GM18520 (cell line): Measurements from ENCODE around the gene COX7A2L.
"Not testable (repeated sequence)": the region's sequence is repeated elsewhere in the genome, so short reads cannot be mapped to it uniquely, and the experiment has no call there.

Experiments
- ATAC-seq: cut with Tn5 transposase; IDR thresholded peaks from one replicate; pipeline ENCODE4 v1.9.1; 2021; ENCODE audit not compliant: unreplicated experiment

Gene COX7A2L

GRCh38 chr2:42368817-42369531, 8.0 kb upstream of the COX7A2L start:
- no peak for ATAC-seq

- ATAC-seq: no peak
Measured at GRCh38 chr2:42367835-42368234, 6.8 kb upstream of the COX7A2L start.

- no peak for ATAC-seq
Measured at GRCh38 chr2:42366411-42366810, 5.4 kb upstream of the COX7A2L start.

GRCh38 chr2:42364658-42365057, 3.6 kb upstream of the COX7A2L start:
- ATAC-seq: no peak

- ATAC-seq: no peak
Measured at GRCh38 chr2:42363413-42363812, 2.4 kb upstream of the COX7A2L start.

- ATAC-seq: no peak
Measured at GRCh38 chr2:42361728-42362283, 789 bp upstream of the COX7A2L start.

- no peak for ATAC-seq
Measured at GRCh38 chr2:42360493-42360889, 526 bp downstream of the COX7A2L start.

GRCh38 chr2:42359965-42360483, 993 bp downstream of the COX7A2L start:
- no peak for ATAC-seq

- ATAC-seq: no peak
Measured at GRCh38 chr2:42359304-42359964, 1.6 kb downstream of the COX7A2L start.

- ATAC-seq: no peak
Measured at GRCh38 chr2:42353792-42354429, 7.1 kb downstream of the COX7A2L start.

GRCh38 chr2:42351864-42352263, 9.2 kb downstream of the COX7A2L start:
- ATAC-seq: no peak

GRCh38 chr2:42350434-42351063, 10.5 kb downstream of the COX7A2L start:
- no peak for ATAC-seq

GRCh38 chr2:42348113-42348805, 12.8 kb downstream of the COX7A2L start:
- ATAC-seq: no peak

- ATAC-seq: not testable (repeated sequence)
Measured at GRCh38 chr2:42347518-42347917, 13.5 kb downstream of the COX7A2L start.

- ATAC-seq: not testable (repeated sequence)
Measured at GRCh38 chr2:42346856-42347255, 14.2 kb downstream of the COX7A2L start.

GRCh38 chr2:42345986-42346385, 15.0 kb downstream of the COX7A2L start:
- ATAC-seq: no peak

- ATAC-seq: no peak
Measured at GRCh38 chr2:42342795-42343241, 18.2 kb downstream of the COX7A2L start.

GRCh38 chr2:42342061-42342794, 18.8 kb downstream of the COX7A2L start:
- no peak for ATAC-seq

GRCh38 chr2:42340938-42341636, 19.9 kb downstream of the COX7A2L start:
- ATAC-seq: no peak
